ENCODE results near the gene KCNJ3. TPM values are rescaled to one million over a fixed set of nuclear protein-coding genes. Genes with fewer than 3 reads are reported as not detected.

KCNJ3 gene
- total RNA-seq, 1 experiment from 2014 or later = not detected

DNA sequence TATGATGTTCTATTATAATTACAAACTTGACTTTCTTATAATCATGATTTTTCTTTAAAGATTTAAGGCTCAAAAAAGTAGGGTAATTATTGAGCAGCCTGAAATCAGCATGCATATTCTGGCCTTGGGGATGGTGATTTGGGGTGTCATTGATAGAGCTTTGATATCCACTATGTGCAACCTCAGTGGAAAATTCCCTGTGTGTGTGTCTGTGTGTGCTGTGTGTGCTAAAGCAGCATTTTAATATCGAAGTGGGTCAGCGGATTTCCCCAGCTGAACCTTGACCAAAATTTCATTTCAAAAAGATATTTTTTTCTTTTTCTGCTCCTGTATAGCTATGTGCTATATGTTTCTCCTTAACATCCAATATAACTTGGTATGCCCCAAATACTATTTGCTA, 11.6 kb downstream of the KCNJ3 start:
- H2AFZ ChIP-seq (ENCODE audit: low read depth, low read length, poor library complexity, severe bottlenecking) = no peak overlapping the region
- no peaks in the 10 kb centered on the region for H3K9me2 ChIP-seq (ENCODE audit: insufficient read depth)
- no peak overlapping the region for H3K9ac ChIP-seq (ENCODE audit: low read length)
- no peaks in the 10 kb centered on the region for H3K4me1 ChIP-seq (ENCODE audit: control insufficient read depth in 1 of 2, insufficient read depth in 2 of 2, low read length in 2 of 2)
- RAD21 ChIA-PET (ENCODE audit: low non-redundant PET in 1 of 2, low total read pairs in 2 of 2, uncharacterized antibody in 2 of 2, unreplicated experiment in 2 of 2) = no interaction called here
- no peaks in the 10 kb centered on the region for H3K27me3 ChIP-seq (ENCODE audit: insufficient read depth, low read length)
- H3K4me3 ChIP-seq (replicated peaks in 1 of 2; ENCODE audit: low read depth in 1 of 2, low read length in 2 of 2) = no peak overlapping the region
- H3K9me3 ChIP-seq (ENCODE audit: control insufficient read depth in 1 of 2, insufficient read depth in 1 of 2, low read depth in 1 of 2, low read length in 2 of 2) = no peaks in the 10 kb centered on the region
- no peaks in the 10 kb centered on the region for H3K79me2 ChIP-seq (ENCODE audit: insufficient read depth, low read length)
- CTCF ChIA-PET = interaction anchor here (0.8 kb wide), 1 partner anchor 8 kb away, joined by 3 read pairs; no protein-coding TSS in a partner anchor
- BruUV-seq (replicated peaks) = no TSS peak
- intact Hi-C loops (cut with micrococcal nuclease) = no loop called here
- no peaks in the 10 kb centered on the region for H3K36me3 ChIP-seq (ENCODE audit: control insufficient read depth in 1 of 2, insufficient read depth in 2 of 2, low read length in 2 of 2)
- TF ChIP-seq, protein P1, sequence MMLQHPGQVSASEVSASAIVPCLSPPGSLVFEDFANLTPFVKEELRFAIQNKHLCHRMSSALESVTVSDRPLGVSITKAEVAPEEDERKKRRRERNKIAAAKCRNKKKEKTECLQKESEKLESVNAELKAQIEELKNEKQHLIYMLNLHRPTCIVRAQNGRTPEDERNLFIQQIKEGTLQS (IDR thresholded peaks at IDR 0.05) = no peak
- TF ChIP-seq EZH2 (IDR thresholded peaks at IDR 0.05) = no peak
- no peak for TF ChIP-seq POLR2A (IDR thresholded peaks at IDR 0.05; ENCODE audit: borderline replicate concordance, extremely low read depth, insufficient read depth, insufficient read length)
- TF ChIP-seq YY1 (IDR thresholded peaks at IDR 0.05; ENCODE audit: extremely low read depth, insufficient replicate concordance, low read depth, low read length) = no peak
- TF ChIP-seq, protein P2, sequence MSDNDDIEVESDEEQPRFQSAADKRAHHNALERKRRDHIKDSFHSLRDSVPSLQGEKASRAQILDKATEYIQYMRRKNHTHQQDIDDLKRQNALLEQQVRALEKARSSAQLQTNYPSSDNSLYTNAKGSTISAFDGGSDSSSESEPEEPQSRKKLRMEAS (IDR thresholded peaks at IDR 0.05) = no peak
- ATAC-seq (no peak), DNase-seq (ENCODE audit: low read depth, low spot score) (no peak)
- no peaks in the 10 kb centered on the region for H4K20me1 ChIP-seq (ENCODE audit: insufficient read depth)
- H3K27ac ChIP-seq (ENCODE audit: low read depth, low read length) = no peak overlapping the region
- POLR2A ChIA-PET = no interaction called here
- H3K4me2 ChIP-seq (ENCODE audit: low read length) = no peak overlapping the region

DNA sequence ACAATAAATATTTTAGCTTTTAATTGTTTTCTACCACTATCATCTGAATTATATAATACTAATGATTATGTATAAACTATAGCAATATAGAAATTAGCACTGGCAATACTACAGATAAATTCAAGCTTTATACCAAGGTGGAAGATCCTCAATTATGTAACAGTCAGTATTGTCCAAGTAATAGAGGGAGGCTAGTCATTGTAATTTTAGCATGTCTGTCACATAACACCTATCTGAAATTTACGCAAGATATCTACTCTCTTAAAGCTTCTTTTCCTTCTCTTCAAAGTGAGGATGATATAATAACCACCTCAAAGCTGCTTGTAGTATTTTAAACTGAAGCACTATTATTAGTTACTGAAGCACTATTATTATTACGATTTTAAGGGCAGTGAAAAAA, 12.2 kb downstream of the KCNJ3 start:
- ChIA-PET CTCF (no interaction called here), RAD21 (ENCODE audit: low non-redundant PET in 1 of 2, low total read pairs in 2 of 2, uncharacterized antibody in 2 of 2, unreplicated experiment in 2 of 2) (no interaction called here), POLR2A (no interaction called here)
- H3K79me2 ChIP-seq (ENCODE audit: insufficient read depth, low read length) = no peaks in the 10 kb centered on the region
- H2AFZ ChIP-seq (ENCODE audit: low read depth, low read length, poor library complexity, severe bottlenecking) = no peak overlapping the region
- no peak overlapping the region for H3K4me2 ChIP-seq (ENCODE audit: low read length)
- no peaks in the 10 kb centered on the region for H3K27me3 ChIP-seq (ENCODE audit: insufficient read depth, low read length)
- no peaks in the 10 kb centered on the region for H3K4me1 ChIP-seq (ENCODE audit: control insufficient read depth in 1 of 2, insufficient read depth in 2 of 2, low read length in 2 of 2)
- intact Hi-C loops (cut with micrococcal nuclease) = no loop called here
- ATAC-seq = no peak
- H3K4me3 ChIP-seq (replicated peaks in 1 of 2; ENCODE audit: low read depth in 1 of 2, low read length in 2 of 2) = no peak overlapping the region
- H3K27ac ChIP-seq (ENCODE audit: low read depth, low read length) = no peak overlapping the region
- no peak overlapping the region for H3K9ac ChIP-seq (ENCODE audit: low read length)
- no peaks in the 10 kb centered on the region for H3K9me3 ChIP-seq (ENCODE audit: control insufficient read depth in 1 of 2, insufficient read depth in 1 of 2, low read depth in 1 of 2, low read length in 2 of 2)
- no peaks in the 10 kb centered on the region for H3K36me3 ChIP-seq (ENCODE audit: control insufficient read depth in 1 of 2, insufficient read depth in 2 of 2, low read length in 2 of 2)
- H3K9me2 ChIP-seq (ENCODE audit: insufficient read depth) = no peaks in the 10 kb centered on the region
- no peak for DNase-seq (ENCODE audit: low read depth, low spot score)
- BruUV-seq (replicated peaks) = no TSS peak
- TF ChIP-seq TCF7L2 (IDR thresholded peaks at IDR 0.05; ENCODE audit: borderline replicate concordance, extremely low read depth, insufficient read depth, insufficient read length) (no peak), POLR2A (IDR thresholded peaks at IDR 0.05; ENCODE audit: borderline replicate concordance, extremely low read depth, insufficient read depth, insufficient read length) (no peak), POLR2AphosphoS5 (IDR thresholded peaks at IDR 0.05; ENCODE audit: low read depth, low read length) (no peak), YY1 (IDR thresholded peaks at IDR 0.05; ENCODE audit: extremely low read depth, insufficient replicate concordance, low read depth, low read length) (no peak), CBX3 (IDR thresholded peaks at IDR 0.05; ENCODE audit: low read depth) (no peak), FOSL1 (IDR thresholded peaks at IDR 0.05; ENCODE audit: low read depth) (no peak), SIN3A (IDR thresholded peaks at IDR 0.05; ENCODE audit: low read depth) (no peak), ZNF274 (IDR thresholded peaks at IDR 0.05; ENCODE audit: low read depth, low read length) (no peak), SRF (IDR thresholded peaks at IDR 0.05; ENCODE audit: low read depth) (no peak), ZFX (IDR thresholded peaks at IDR 0.05) (no peak)
- TF ChIP-seq, protein P3, sequence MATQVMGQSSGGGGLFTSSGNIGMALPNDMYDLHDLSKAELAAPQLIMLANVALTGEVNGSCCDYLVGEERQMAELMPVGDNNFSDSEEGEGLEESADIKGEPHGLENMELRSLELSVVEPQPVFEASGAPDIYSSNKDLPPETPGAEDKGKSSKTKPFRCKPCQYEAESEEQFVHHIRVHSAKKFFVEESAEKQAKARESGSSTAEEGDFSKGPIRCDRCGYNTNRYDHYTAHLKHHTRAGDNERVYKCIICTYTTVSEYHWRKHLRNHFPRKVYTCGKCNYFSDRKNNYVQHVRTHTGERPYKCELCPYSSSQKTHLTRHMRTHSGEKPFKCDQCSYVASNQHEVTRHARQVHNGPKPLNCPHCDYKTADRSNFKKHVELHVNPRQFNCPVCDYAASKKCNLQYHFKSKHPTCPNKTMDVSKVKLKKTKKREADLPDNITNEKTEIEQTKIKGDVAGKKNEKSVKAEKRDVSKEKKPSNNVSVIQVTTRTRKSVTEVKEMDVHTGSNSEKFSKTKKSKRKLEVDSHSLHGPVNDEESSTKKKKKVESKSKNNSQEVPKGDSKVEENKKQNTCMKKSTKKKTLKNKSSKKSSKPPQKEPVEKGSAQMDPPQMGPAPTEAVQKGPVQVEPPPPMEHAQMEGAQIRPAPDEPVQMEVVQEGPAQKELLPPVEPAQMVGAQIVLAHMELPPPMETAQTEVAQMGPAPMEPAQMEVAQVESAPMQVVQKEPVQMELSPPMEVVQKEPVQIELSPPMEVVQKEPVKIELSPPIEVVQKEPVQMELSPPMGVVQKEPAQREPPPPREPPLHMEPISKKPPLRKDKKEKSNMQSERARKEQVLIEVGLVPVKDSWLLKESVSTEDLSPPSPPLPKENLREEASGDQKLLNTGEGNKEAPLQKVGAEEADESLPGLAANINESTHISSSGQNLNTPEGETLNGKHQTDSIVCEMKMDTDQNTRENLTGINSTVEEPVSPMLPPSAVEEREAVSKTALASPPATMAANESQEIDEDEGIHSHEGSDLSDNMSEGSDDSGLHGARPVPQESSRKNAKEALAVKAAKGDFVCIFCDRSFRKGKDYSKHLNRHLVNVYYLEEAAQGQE (IDR thresholded peaks at IDR 0.05; ENCODE audit: low read depth) = no peak
- TF ChIP-seq, protein P1 (IDR thresholded peaks at IDR 0.05) = no peak
- no peaks in the 10 kb centered on the region for H4K20me1 ChIP-seq (ENCODE audit: insufficient read depth)
